ENCODE data around the gene ARPC3. TPM values are rescaled to one million over a fixed set of nuclear protein-coding genes. Genes with fewer than 3 reads are reported as not detected.
"Not testable (repeated sequence)": the region's sequence is repeated elsewhere in the genome, so short reads cannot be mapped to it uniquely, and the experiment has no call there.

Gene ARPC3
- total RNA-seq, 1 donor from 2014 or later, result 230 TPM

DNA sequence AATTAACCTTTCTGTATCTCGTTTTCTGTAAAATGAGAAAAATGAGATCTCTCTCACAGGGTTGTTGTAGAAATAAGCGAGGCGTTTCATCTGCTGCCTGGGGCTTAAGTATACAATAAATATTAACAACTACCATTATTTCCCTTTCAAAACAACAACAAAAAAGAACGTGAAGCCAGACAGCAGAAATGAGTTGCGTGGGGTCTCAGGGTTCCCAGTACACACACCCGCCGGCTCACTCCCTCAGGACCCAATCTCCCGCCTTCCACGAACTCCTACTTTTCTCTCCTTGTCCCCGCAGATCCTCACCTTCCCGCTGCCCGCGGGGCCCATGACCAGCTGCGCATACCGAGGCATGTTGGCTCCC, 17.7 kb upstream of the ARPC3 start:
- no peak for TF ChIP-seq CTCF (IDR thresholded peaks at IDR 0.05; ENCODE audit: unreplicated experiment)
- Mint-ChIP-seq H3K27ac (ENCODE audit: unreplicated experiment) (peak overlapping the region; percentile 98), H3K36me3 (ENCODE audit: low read depth, unreplicated experiment) (peaks cover 7% of the 10 kb centered on the region), H3K4me1 (ENCODE audit: unreplicated experiment) (peaks cover 11% of the 10 kb centered on the region), H3K9me3 (ENCODE audit: unreplicated experiment) (no peaks in the 10 kb centered on the region), H3K4me3 (ENCODE audit: unreplicated experiment) (peak overlapping the region; percentile 100), H3K27me3 (ENCODE audit: unreplicated experiment) (peaks cover 5% of the 10 kb centered on the region)
- DNase-seq (ENCODE audit: low spot score), result no peak

GRCh38 chr12:110466791-110467190, 16.7 kb upstream of the ARPC3 start:
- H3K36me3 Mint-ChIP-seq (ENCODE audit: low read depth, unreplicated experiment), result peaks cover 7% of the 10 kb centered on the region
- no peak for DNase-seq (ENCODE audit: low spot score)
- peaks cover 11% of the 10 kb centered on the region for H3K4me1 Mint-ChIP-seq (ENCODE audit: unreplicated experiment)
- H3K4me3 Mint-ChIP-seq (ENCODE audit: unreplicated experiment), result no peak overlapping the region
- no peaks in the 10 kb centered on the region for H3K9me3 Mint-ChIP-seq (ENCODE audit: unreplicated experiment)
- no peak for TF ChIP-seq CTCF (IDR thresholded peaks at IDR 0.05; ENCODE audit: unreplicated experiment)
- H3K27me3 Mint-ChIP-seq (ENCODE audit: unreplicated experiment), result peaks cover 5% of the 10 kb centered on the region
- no peak overlapping the region for H3K27ac Mint-ChIP-seq (ENCODE audit: unreplicated experiment)

GRCh38 chr12:110465765-110466164, 15.6 kb upstream of the ARPC3 start:
- H3K27ac Mint-ChIP-seq (ENCODE audit: unreplicated experiment); H3K36me3 Mint-ChIP-seq (ENCODE audit: low read depth, unreplicated experiment); H3K27me3 Mint-ChIP-seq (ENCODE audit: unreplicated experiment); H3K9me3 Mint-ChIP-seq (ENCODE audit: unreplicated experiment); H3K4me3 Mint-ChIP-seq (ENCODE audit: unreplicated experiment); DNase-seq (ENCODE audit: low spot score): not testable (repeated sequence)
- peaks cover 11% of the 10 kb centered on the region for H3K4me1 Mint-ChIP-seq (ENCODE audit: unreplicated experiment)

DNA sequence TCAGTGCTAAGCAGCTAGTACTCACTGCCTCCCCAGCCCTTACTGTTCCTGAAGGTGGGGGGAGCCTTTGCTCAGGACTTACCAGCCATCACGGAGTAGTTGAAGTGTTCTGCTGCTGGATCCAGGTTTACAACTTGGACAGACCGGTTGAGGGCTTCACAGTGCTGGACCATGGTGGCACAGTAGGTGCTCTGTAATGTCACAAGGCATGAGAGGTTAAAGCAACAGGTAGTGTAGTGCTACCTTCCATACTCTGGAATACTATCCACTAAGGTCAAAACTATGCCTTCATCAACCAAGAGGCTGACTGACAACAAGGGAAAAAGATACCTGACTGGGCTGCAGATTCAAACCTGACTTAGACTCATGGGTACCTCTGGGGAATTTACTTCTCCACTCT, 14.9 kb upstream of the ARPC3 start:
- Mint-ChIP-seq H3K36me3 (ENCODE audit: low read depth, unreplicated experiment) (peaks cover 11% of the 10 kb centered on the region), H3K9me3 (ENCODE audit: unreplicated experiment) (no peaks in the 10 kb centered on the region), H3K4me1 (ENCODE audit: unreplicated experiment) (peaks cover 11% of the 10 kb centered on the region), H3K27me3 (ENCODE audit: unreplicated experiment) (peaks cover 5% of the 10 kb centered on the region), H3K27ac (ENCODE audit: unreplicated experiment) (no peak overlapping the region), H3K4me3 (ENCODE audit: unreplicated experiment) (no peak overlapping the region)
- no peak for TF ChIP-seq CTCF (IDR thresholded peaks at IDR 0.05; ENCODE audit: unreplicated experiment)
- no peak for DNase-seq (ENCODE audit: low spot score)

- H3K27ac Mint-ChIP-seq (ENCODE audit: unreplicated experiment); H3K9me3 Mint-ChIP-seq (ENCODE audit: unreplicated experiment); DNase-seq (ENCODE audit: low spot score); H3K4me1 Mint-ChIP-seq (ENCODE audit: unreplicated experiment); H3K4me3 Mint-ChIP-seq (ENCODE audit: unreplicated experiment); H3K36me3 Mint-ChIP-seq (ENCODE audit: low read depth, unreplicated experiment); H3K27me3 Mint-ChIP-seq (ENCODE audit: unreplicated experiment): not testable (repeated sequence)
These were observed 11.1 kb upstream of the ARPC3 start for GRCh38 chr12:110461189-110461588.

DNA sequence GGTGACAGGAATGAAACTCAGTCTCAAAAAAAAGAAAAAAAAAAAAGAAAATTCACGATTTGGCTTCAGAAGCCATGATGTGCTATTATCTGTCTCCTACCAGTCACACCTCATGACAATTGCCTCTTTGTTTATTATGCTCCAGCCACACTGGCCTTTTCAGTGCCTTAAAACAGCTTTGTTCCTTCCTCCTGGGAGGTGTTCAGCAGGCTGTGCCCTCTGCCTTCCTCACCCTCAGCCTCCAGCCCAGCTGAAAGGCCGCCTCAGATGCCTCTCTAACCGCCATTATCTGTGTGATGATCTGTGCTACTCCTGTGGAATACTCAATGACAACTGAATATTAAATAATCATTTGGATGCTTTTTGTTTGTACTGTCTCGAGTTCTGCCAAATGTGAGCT, 8.6 kb upstream of the ARPC3 start:
- DNase-seq (ENCODE audit: low spot score), result no peak
- no peak overlapping the region for H3K4me3 Mint-ChIP-seq (ENCODE audit: unreplicated experiment)
- H3K27me3 Mint-ChIP-seq (ENCODE audit: unreplicated experiment), result no peaks in the 10 kb centered on the region
- peaks cover 9% of the 10 kb centered on the region for H3K36me3 Mint-ChIP-seq (ENCODE audit: low read depth, unreplicated experiment)
- no peak overlapping the region for H3K27ac Mint-ChIP-seq (ENCODE audit: unreplicated experiment)
- no peaks in the 10 kb centered on the region for H3K4me1 Mint-ChIP-seq (ENCODE audit: unreplicated experiment)
- no peaks in the 10 kb centered on the region for H3K9me3 Mint-ChIP-seq (ENCODE audit: unreplicated experiment)
- TF ChIP-seq CTCF (IDR thresholded peaks at IDR 0.05; ENCODE audit: unreplicated experiment), result no peak
